A549 treated with DMSO at 1 μM for 4 hours (cell line): ENCODE data around the gene MPEG1. TPM values are rescaled to one million over a fixed set of nuclear protein-coding genes. Genes with fewer than 3 reads are reported as not detected.

Source experiments
- total RNA-seq: library from RNA; stranded (reverse); fragments of 200-300 nt; extraction: Qiagen RNA extraction; gene quantifications from 5 replicates; pipeline ENCODE4 v1.2.3, GENCODE V29; 2022; ENCODE audit warnings: low read depth

MPEG1 gene
- total RNA-seq, result not detected in 5 replicates

GRCh38 chr11:59212744-59213631 lies at the start of gene MPEG1:
MPEG1 (minus strand) TSS chr11:59212927; CDS start chr11:59212865, 62 bp downstream.

DNA sequence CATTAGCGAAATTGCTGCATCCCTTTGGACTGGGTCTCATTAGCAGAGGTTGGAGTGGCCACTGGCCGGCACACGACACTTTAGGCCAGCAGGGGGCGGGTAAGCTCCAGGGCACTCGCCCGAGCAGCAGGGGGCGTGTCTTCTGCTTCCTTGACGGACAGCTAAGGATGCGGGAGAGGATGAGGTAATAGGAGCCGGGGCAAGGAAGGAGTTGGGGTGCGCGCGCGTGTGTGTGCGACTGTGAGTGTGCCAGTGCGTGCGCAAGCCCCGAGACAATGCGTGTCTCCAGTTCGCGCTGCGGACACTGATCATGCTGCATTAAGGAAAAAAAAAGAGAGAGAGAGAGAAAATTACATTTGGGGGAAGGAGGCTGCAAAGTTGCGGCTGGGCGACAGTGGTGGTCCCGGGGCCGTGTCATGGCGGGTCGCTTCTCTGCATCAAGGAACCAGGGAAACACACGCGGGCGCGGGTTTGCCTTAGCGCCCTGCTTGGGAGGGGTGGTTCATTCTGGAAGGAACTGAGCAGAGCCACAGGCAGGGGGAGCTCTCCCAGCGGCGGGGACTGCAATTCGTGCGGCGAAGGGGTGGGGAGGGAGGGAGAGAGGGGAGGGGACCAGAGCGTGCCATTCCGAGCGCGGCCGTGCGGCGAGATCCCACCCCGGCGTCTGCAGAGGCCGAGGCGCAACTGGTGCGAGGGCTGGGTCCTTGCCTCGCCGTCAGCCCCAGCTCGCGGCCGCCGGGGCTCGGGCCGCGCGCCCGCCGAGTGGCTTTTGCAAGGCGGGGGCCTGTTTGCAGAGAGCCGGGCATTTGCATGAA lies 41.0 kb downstream of the MPEG1 start, which contains the start of gene DTX4:
DTX4 (plus strand) TSS at position 625 of the 815 bp plus-strand sequence. CDS start 464 bp downstream, outside the sequence.

Other genes starting within 250 kb of the MPEG1 start
- gene GLYATL1B, start 126.6 kb downstream of the MPEG1 start, total RNA-seq, result not detected in 5 replicates
- 7.6 to 9.9 TPM (median 9.1 TPM) in 5 replicates for gene FAM111B, start 105.7 kb downstream of the MPEG1 start, total RNA-seq
- 9.9 to 11.3 TPM (median 10.5 TPM) in 5 replicates for gene FAM111A, start 70.1 kb downstream of the MPEG1 start, total RNA-seq
- 4.6 to 5.4 TPM (median 5.3 TPM) in 5 replicates for gene DTX4, start 40.8 kb downstream of the MPEG1 start, total RNA-seq
- not detected in 5 replicates for gene OR5AN1, start 146.0 kb upstream of the MPEG1 start, total RNA-seq
- not detected in 5 replicates for gene OR5A2, start 213.5 kb upstream of the MPEG1 start, total RNA-seq
- gene OR5A1, start 223.5 kb upstream of the MPEG1 start, total RNA-seq, result not detected in 5 replicates
- gene OR4D6, start 244.0 kb upstream of the MPEG1 start, total RNA-seq, result not detected in 5 replicates